K562 (cell line): ENCODE measurements around the gene GAS1.

Experiments used
- KLF16 ChIP-seq: IDR thresholded peaks from 2 replicates; pipeline ENCODE4 v1.6.1; 2016; ENCODE audit warnings: antibody characterized with exemption
- POLR2A ChIP-seq: fragments of 450-650 bp; conservative IDR thresholded peaks from 2 replicates; pipeline ENCODE4 v1.6.1; 2016
- TF ChIP-seq, protein P1 (sequence below), 3 experiments: IDR thresholded peaks in 2 of 3; conservative IDR thresholded peaks in 1 of 3; 2 replicates each; pipeline ENCODE4 v1.5.1; 2011 to 2012; ENCODE audit warnings: low read length in 3 of 3, mild to moderate bottlenecking in 3 of 3, control low read depth in 2 of 3, improper control_type of control experiment in 1 of 3, inconsistent platforms in 1 of 3, low read depth in 1 of 3, mixed read lengths in 1 of 3, moderate library complexity in 1 of 3; ENCODE audit not compliant: insufficient read depth in 2 of 3

DNA sequence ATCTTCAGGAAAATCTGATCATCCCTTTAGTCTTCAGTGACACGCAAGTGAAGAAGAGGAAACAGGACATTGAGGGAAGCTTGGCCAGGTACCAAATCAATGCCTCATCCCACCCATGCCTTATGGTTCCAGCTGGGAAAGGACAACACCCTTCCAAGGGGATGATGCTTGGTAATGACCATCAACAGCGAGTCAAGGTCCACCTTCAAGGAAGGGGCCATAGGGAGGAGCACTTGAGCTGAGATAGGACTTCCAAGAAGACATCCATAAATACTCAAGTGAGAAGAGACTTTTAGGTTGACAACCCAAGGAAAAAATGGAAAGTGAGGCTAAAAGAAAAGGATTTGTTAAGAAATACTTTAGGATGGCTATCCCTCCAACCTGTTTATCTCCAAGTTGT lies 27.1 kb upstream of the GAS1 start:
- TF ChIP-seq, protein P1, sequence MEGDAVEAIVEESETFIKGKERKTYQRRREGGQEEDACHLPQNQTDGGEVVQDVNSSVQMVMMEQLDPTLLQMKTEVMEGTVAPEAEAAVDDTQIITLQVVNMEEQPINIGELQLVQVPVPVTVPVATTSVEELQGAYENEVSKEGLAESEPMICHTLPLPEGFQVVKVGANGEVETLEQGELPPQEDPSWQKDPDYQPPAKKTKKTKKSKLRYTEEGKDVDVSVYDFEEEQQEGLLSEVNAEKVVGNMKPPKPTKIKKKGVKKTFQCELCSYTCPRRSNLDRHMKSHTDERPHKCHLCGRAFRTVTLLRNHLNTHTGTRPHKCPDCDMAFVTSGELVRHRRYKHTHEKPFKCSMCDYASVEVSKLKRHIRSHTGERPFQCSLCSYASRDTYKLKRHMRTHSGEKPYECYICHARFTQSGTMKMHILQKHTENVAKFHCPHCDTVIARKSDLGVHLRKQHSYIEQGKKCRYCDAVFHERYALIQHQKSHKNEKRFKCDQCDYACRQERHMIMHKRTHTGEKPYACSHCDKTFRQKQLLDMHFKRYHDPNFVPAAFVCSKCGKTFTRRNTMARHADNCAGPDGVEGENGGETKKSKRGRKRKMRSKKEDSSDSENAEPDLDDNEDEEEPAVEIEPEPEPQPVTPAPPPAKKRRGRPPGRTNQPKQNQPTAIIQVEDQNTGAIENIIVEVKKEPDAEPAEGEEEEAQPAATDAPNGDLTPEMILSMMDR (IDR thresholded peaks at IDR 0.05 in 2 of 3, conservative IDR thresholded peaks at IDR 0.05 in 1 of 3; ENCODE audit: insufficient read depth in 2 of 3, low read depth in 1 of 3, low read length in 3 of 3): peak in 2 of 3 experiments; percentile 20 to 24; a peak in 2 of 6 replicates
- TF ChIP-seq KLF16: no peak
- no peak for TF ChIP-seq POLR2A
